Liver (tissue), 3 donors: ENCODE measurements around the gene OBP2B.

Experiments
- ATF3 ChIP-seq: IDR thresholded peaks from 2 replicates; pipeline ENCODE4 v1.6.1; 2016; ENCODE audit warnings: antibody characterized with exemption
- CTCF ChIP-seq: fragments of 150-350 bp; IDR thresholded peaks from 2 replicates; pipeline ENCODE4 v1.5.1; 2017; ENCODE audit warnings: improper control_type of control experiment, low read depth, low read length; ENCODE audit not compliant: missing input control
- GABPA ChIP-seq, 2 donors: IDR thresholded peaks in 1 of 2; conservative IDR thresholded peaks in 1 of 2; 2 replicates each; pipeline ENCODE4 v1.6.1; 2016; ENCODE audit warnings: antibody characterized with exemption in 2 of 2, mild to moderate bottlenecking in 1 of 2, moderate library complexity in 1 of 2
- RAD21 ChIP-seq, 2 donors: IDR thresholded peaks; 2 replicates each; pipeline ENCODE4 v1.6.1; 2016; ENCODE audit warnings: antibody characterized with exemption in 2 of 2, mild to moderate bottlenecking in 2 of 2
- REST ChIP-seq: IDR thresholded peaks from 2 replicates; pipeline ENCODE4 v1.6.1; 2016; ENCODE audit warnings: antibody characterized with exemption, mild to moderate bottlenecking
- SP1 ChIP-seq: IDR thresholded peaks from 2 replicates; pipeline ENCODE4 v1.6.1; 2018; ENCODE audit warnings: antibody characterized with exemption, mild to moderate bottlenecking
- TAF1 ChIP-seq: conservative IDR thresholded peaks from 2 replicates; pipeline ENCODE4 v1.6.1; 2016; ENCODE audit warnings: antibody characterized with exemption, mild to moderate bottlenecking
- YY1 ChIP-seq: IDR thresholded peaks from 2 replicates; pipeline ENCODE4 v1.6.1; 2016; ENCODE audit warnings: antibody characterized with exemption, mild to moderate bottlenecking
- ZBTB33 ChIP-seq: IDR thresholded peaks from 2 replicates; pipeline ENCODE4 v1.6.1; 2016; ENCODE audit warnings: antibody characterized with exemption
- donor health status: healthy.
- donor health status: healthy.

- TF ChIP-seq CTCF (no peak), ZBTB33 (no peak), REST (no peak), SP1 (no peak), YY1 (no peak), ATF3 (no peak), RAD21 (IDR thresholded peaks at IDR 0.05) (no peak), GABPA (IDR thresholded peaks at IDR 0.05 in 1 of 2, conservative IDR thresholded peaks at IDR 0.05 in 1 of 2) (no peak), TAF1 (no peak)
These were observed 6.9 kb downstream of the OBP2B start for GRCh38 chr9:133202145-133202513.
